Keratinocyte (primary cell): Measurements from ENCODE around the gene MAN1C1. TPM values are rescaled to one million over a fixed set of nuclear protein-coding genes. Genes with fewer than 3 reads are reported as not detected.

ENCODE experiments used
- DNase-seq: peaks from one replicate; pipeline ENCODE4 v3.0.0-alpha.2; 2011; ENCODE audit warnings: low read depth, missing footprints, low spot score
- FAIRE-seq: peaks from 2 replicates; lab custom pipeline; 2011; peaks lifted over from hg19 to GRCh38; lab: Jason Lieb, UNC
- H2AFZ ChIP-seq: 2 replicates; pipeline ENCODE4 v1.6.0; 2012; ENCODE audit warnings: low read length, control low read depth, inconsistent platforms; ENCODE audit not compliant: control insufficient read depth
- H3K27ac ChIP-seq: 2 replicates; pipeline ENCODE4 v1.5.1; 2011; ENCODE audit warnings: low read length; ENCODE audit not compliant: control insufficient read depth, insufficient read depth
- H3K27me3 ChIP-seq: 3 replicates; pipeline ENCODE4 v1.6.0; 2011; ENCODE audit warnings: low read length; ENCODE audit not compliant: control insufficient read depth, insufficient read depth; ENCODE audit errors: extremely low read depth
- H3K36me3 ChIP-seq, 2 experiments: 2 replicates in 1 of 2; 3 replicates in 1 of 2; pipeline ENCODE4 v1.5.1; 2011; ENCODE audit warnings: low read length in 2 of 2, mild to moderate bottlenecking in 1 of 2; ENCODE audit not compliant: control insufficient read depth in 2 of 2, insufficient read depth in 2 of 2; ENCODE audit errors: extremely low read depth in 1 of 2
- H3K4me1 ChIP-seq: 3 replicates; pipeline ENCODE4 v1.5.1; 2011; ENCODE audit warnings: low read length; ENCODE audit not compliant: control insufficient read depth, insufficient read depth; ENCODE audit errors: extremely low read depth
- H3K4me2 ChIP-seq: 3 replicates; pipeline ENCODE4 v1.6.0; 2011; ENCODE audit warnings: low read depth, low read length; ENCODE audit not compliant: control insufficient read depth, insufficient read depth; ENCODE audit errors: extremely low read depth
- H3K4me3 ChIP-seq, 3 experiments: fragments of 200-600 bp in 1 of 3; sonication (generic) in 1 of 3; 2 replicates in 2 of 3; 3 replicates in 1 of 3; pipeline ENCODE4 v1.5.1; 2011 to 2016; ENCODE audit warnings: low read length in 3 of 3, mild to moderate bottlenecking in 3 of 3, control low read depth in 2 of 3, inconsistent platforms in 1 of 3, low read depth in 1 of 3, mixed read lengths in 1 of 3, mixed run types in 1 of 3, moderate library complexity in 1 of 3; ENCODE audit not compliant: control insufficient read depth in 2 of 3, insufficient read depth in 2 of 3; ENCODE audit errors: extremely low read depth in 1 of 3
- H3K79me2 ChIP-seq: 2 replicates; pipeline ENCODE4 v1.6.0; 2012; ENCODE audit warnings: low read length; ENCODE audit not compliant: control insufficient read depth, insufficient read depth
- H3K9ac ChIP-seq: 3 replicates; pipeline ENCODE4 v1.6.0; 2011; ENCODE audit warnings: low read length; ENCODE audit not compliant: control insufficient read depth, insufficient read depth; ENCODE audit errors: extremely low read depth
- H3K9me1 ChIP-seq: 3 replicates; pipeline ENCODE4 v1.6.0; 2011; ENCODE audit warnings: low read length; ENCODE audit not compliant: control insufficient read depth, insufficient read depth; ENCODE audit errors: extremely low read depth
- H3K9me3 ChIP-seq: 2 replicates; pipeline ENCODE4 v1.5.1; 2012; ENCODE audit warnings: low read depth, low read length; ENCODE audit not compliant: control insufficient read depth
- H4K20me1 ChIP-seq: 3 replicates; pipeline ENCODE4 v1.6.0; 2011; ENCODE audit warnings: low read length; ENCODE audit not compliant: control insufficient read depth, insufficient read depth; ENCODE audit errors: extremely low read depth
- EZH2 ChIP-seq: IDR thresholded peaks from one replicate; pipeline ENCODE4 v1.6.1; 2012; ENCODE audit warnings: inconsistent platforms, mild to moderate bottlenecking, low read length, moderate library complexity
- dilution Hi-C: fragments of 300-500 bp; cut with MboI; formaldehyde crosslinking; loops from one replicate; pipeline ENCODE4 v1.7.0; 2020; ENCODE audit warnings: low sequenced_read_pairs; ENCODE audit not compliant: extremely low pct_ligation_motif_present
- polyA plus RNA-seq, 5 experiments: library from polyadenylated mRNA; depleted of rRNA in 3 of 5; stranded (reverse) in 3 of 5; stranded (forward) in 1 of 5; unstranded in 1 of 5; fragments of >200 nt; gene quantifications; 1 replicate in 1 of 5; 2 replicates in 3 of 5; 3 replicates in 1 of 5; pipeline versions ENCODE4 v1.2.1 to v1.2.3, GENCODE V29; 2011 to 2012; ENCODE audit warnings: missing spikeins in 2 of 5, low read depth in 1 of 5, low replicate concordance in 1 of 5
- TF ChIP-seq, protein P1 (sequence below), 3 experiments: IDR thresholded peaks in 1 of 3; conservative IDR thresholded peaks in 1 of 3; optimal IDR thresholded peaks in 1 of 3; 2 replicates in 2 of 3; 3 replicates in 1 of 3; pipeline versions ENCODE3 to v1.5.1; 2011; ENCODE audit warnings: low read length in 3 of 3, mild to moderate bottlenecking in 3 of 3, moderate library complexity in 2 of 3, control low read depth in 1 of 3, inconsistent platforms in 1 of 3; ENCODE audit not compliant: insufficient read depth in 2 of 3; ENCODE audit errors: extremely low read depth in 1 of 3

Gene MAN1C1
- polyA plus RNA-seq, 1 donor (not counting 4 experiments of a cell fraction or from before 2014, with no cell fraction given), result 0.07 TPM

GRCh38 chr1:25746299-25747045 is 129.9 kb downstream of the MAN1C1 start:
- Histone ChIP-seq H3K9me1 (peaks cover 2% of the 10 kb centered on the region), H3K4me1 (peaks cover 12% of the 10 kb centered on the region)
- TF ChIP-seq, protein P1, sequence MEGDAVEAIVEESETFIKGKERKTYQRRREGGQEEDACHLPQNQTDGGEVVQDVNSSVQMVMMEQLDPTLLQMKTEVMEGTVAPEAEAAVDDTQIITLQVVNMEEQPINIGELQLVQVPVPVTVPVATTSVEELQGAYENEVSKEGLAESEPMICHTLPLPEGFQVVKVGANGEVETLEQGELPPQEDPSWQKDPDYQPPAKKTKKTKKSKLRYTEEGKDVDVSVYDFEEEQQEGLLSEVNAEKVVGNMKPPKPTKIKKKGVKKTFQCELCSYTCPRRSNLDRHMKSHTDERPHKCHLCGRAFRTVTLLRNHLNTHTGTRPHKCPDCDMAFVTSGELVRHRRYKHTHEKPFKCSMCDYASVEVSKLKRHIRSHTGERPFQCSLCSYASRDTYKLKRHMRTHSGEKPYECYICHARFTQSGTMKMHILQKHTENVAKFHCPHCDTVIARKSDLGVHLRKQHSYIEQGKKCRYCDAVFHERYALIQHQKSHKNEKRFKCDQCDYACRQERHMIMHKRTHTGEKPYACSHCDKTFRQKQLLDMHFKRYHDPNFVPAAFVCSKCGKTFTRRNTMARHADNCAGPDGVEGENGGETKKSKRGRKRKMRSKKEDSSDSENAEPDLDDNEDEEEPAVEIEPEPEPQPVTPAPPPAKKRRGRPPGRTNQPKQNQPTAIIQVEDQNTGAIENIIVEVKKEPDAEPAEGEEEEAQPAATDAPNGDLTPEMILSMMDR (optimal IDR thresholded peaks at IDR 0.05 in 1 of 3, IDR thresholded peaks at IDR 0.05 in 1 of 3, conservative IDR thresholded peaks at IDR 0.05 in 1 of 3; ENCODE audit: extremely low read depth in 1 of 3, insufficient read depth in 2 of 3, low read length in 3 of 3), result no peak
- no peak for TF ChIP-seq EZH2

GRCh38 chr1:25747046-25747719 is 130.6 kb downstream of the MAN1C1 start:
- H3K9me1 ChIP-seq, result peaks cover 2% of the 10 kb centered on the region
- no peak overlapping the region for H3K27ac ChIP-seq
- FAIRE-seq (no peak), DNase-seq (no peak)
- H3K4me2 ChIP-seq, result no peak overlapping the region
- no peak overlapping the region for H3K9ac ChIP-seq
- H3K9me3 ChIP-seq, result no peaks in the 10 kb centered on the region
- dilution Hi-C loops, result no loop called here
- no peak overlapping the region for H2AFZ ChIP-seq
- H3K27me3 ChIP-seq, result peaks cover 4% of the 10 kb centered on the region
- no peaks in the 10 kb centered on the region for H3K79me2 ChIP-seq
- no peak overlapping the region for H3K4me3 ChIP-seq
- H3K4me1 ChIP-seq, result peaks cover 12% of the 10 kb centered on the region
- TF ChIP-seq EZH2, result no peak
- TF ChIP-seq, protein P1 (optimal IDR thresholded peaks at IDR 0.05 in 1 of 3, IDR thresholded peaks at IDR 0.05 in 1 of 3, conservative IDR thresholded peaks at IDR 0.05 in 1 of 3; ENCODE audit: extremely low read depth in 1 of 3, insufficient read depth in 2 of 3, low read length in 3 of 3), result no peak
- H3K36me3 ChIP-seq, result no peaks in the 10 kb centered on the region
- no peaks in the 10 kb centered on the region for H4K20me1 ChIP-seq

More at GRCh38 chr1:25746299-25747045, 129.9 kb downstream of the MAN1C1 start:
- DNase-seq (no peak), FAIRE-seq (no peak)
- dilution Hi-C loops, result no loop called here
- H3K9me3 ChIP-seq, result no peaks in the 10 kb centered on the region
- H3K4me3 ChIP-seq, result no peak overlapping the region
- H3K27me3 ChIP-seq, result peaks cover 4% of the 10 kb centered on the region
- no peak overlapping the region for H3K9ac ChIP-seq
- H3K27ac ChIP-seq, result no peak overlapping the region
- H4K20me1 ChIP-seq, result no peaks in the 10 kb centered on the region
- H3K36me3 ChIP-seq, result no peaks in the 10 kb centered on the region
- H3K4me2 ChIP-seq, result no peak overlapping the region
- H2AFZ ChIP-seq, result no peak overlapping the region
- H3K79me2 ChIP-seq, result no peaks in the 10 kb centered on the region
